Measurements from ENCODE around the gene CYP2W1.

DNA sequence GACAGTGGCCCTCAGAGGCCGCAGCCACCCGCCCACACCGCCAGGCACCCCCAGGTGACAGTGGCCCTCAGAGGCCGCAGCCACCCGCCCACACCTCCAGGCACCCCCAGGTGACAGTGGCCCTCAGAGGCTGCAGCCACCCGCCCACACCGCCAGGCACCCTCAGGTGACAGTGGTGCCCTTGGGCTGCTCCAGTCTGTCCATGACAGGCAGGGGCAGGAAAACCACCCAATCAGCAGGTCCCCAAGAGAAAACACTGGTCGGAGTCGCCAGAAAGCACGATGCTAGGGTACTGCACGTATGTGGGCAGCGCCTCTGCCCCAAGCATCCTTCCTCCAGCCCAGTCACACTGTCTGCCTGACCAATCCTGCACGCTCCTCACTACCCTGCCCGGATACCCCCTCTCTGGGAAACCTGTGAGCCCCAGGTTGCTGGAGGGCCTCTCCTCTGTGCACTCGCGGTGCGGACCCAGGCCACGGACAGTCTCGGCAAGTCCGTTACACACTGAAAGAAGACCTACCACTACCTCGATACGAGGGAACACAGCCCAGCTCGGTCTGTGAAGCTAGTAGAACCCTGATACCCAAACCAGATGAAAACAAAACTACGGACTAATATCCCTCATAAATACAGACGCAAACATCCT lies 49.7 kb downstream of the CYP2W1 start:
- TF ChIP-seq, protein P1, sequence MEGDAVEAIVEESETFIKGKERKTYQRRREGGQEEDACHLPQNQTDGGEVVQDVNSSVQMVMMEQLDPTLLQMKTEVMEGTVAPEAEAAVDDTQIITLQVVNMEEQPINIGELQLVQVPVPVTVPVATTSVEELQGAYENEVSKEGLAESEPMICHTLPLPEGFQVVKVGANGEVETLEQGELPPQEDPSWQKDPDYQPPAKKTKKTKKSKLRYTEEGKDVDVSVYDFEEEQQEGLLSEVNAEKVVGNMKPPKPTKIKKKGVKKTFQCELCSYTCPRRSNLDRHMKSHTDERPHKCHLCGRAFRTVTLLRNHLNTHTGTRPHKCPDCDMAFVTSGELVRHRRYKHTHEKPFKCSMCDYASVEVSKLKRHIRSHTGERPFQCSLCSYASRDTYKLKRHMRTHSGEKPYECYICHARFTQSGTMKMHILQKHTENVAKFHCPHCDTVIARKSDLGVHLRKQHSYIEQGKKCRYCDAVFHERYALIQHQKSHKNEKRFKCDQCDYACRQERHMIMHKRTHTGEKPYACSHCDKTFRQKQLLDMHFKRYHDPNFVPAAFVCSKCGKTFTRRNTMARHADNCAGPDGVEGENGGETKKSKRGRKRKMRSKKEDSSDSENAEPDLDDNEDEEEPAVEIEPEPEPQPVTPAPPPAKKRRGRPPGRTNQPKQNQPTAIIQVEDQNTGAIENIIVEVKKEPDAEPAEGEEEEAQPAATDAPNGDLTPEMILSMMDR (IDR thresholded peaks at IDR 0.05; ENCODE audit: insufficient read depth, low read depth, low read length), result no peak
- TF ChIP-seq EZH2 (IDR thresholded peaks at IDR 0.05; ENCODE audit: insufficient read depth, low read length), result no peak
